ENCODE measurements around the gene SLU7.

- TF ChIP-seq REST (IDR thresholded peaks at IDR 0.05; ENCODE audit: insufficient read depth in 1 of 2, low read depth in 2 of 2, low read length in 2 of 2) = no peak
- TF ChIP-seq TAF1 (IDR thresholded peaks at IDR 0.05; ENCODE audit: borderline replicate concordance, insufficient read depth, low read length) = no peak
- no peak for TF ChIP-seq SIN3A (IDR thresholded peaks at IDR 0.05; ENCODE audit: borderline replicate concordance, insufficient read depth, low read length)
These were observed 21.4 kb downstream of the SLU7 start for GRCh38 chr5:160397492-160397891.
